ENCODE data around the gene ARHGAP30.

DNA sequence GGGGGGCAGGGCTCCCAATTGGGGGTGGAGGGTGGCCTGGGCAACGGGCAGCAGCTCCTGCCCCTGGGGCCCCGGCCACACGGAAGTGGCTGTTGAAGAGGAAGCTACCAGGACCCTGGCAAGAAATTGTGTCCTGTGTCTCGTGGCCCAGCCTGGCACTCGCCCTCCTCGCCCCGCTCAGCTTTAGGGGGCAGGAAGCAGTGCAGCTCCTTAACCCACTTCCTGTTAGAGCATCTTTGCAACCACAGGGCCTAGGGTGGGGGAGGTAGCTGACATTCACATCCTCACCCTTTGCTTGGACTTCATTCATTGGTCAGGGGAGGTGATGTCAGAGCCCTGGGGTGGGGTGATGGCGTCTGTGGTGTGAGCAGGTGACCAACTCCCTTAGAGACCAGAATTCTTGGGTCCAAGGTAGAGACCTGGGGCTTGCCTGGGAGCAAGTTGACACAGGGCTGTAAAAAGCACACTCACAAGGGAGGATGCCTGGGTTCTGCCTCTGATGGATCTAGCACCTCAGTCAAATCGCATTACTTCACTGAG, at the start of gene ARHGAP30:
- TF ChIP-seq TAF1 (IDR thresholded peaks at IDR 0.05; ENCODE audit: borderline replicate concordance, low read depth, low read length) (no peak), EZH2phosphoT487 (IDR thresholded peaks at IDR 0.05; ENCODE audit: borderline replicate concordance, low read depth) (no peak), CTCF (IDR thresholded peaks at IDR 0.05) (no peak), USF2 (IDR thresholded peaks at IDR 0.05; ENCODE audit: borderline replicate concordance, low read depth, low read length) (no peak), POLR2AphosphoS5 (IDR thresholded peaks at IDR 0.05; ENCODE audit: low read depth, low read length) (no peak)

All from SK-N-SH (cell line).